Measurements from ENCODE around the gene CD180. TPM values are rescaled to one million over a fixed set of nuclear protein-coding genes. Genes with fewer than 3 reads are reported as not detected.

The CD180 gene
- total RNA-seq, 1 donor from 2014 or later: 0.04 TPM

DNA sequence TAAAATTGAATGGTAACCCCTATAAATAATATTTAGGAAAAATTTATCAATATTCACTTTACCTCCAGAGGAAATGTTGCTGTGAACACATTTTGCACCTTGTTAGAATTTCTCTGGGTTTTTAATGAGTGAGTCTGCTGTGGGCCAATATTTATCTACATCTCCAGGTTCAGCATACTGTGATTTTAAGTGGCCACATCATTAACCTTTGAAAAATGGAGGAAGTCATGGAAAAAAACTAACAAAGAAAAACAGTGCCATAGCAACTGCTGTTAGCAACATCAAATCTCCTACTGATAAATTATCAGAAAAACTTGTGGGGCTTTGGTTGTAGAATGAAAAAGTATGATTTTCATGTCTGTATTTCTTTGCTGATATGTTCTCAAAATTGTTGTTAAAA, 55.0 kb downstream of the CD180 start:
- DNase-seq (ENCODE audit: low read depth): no peak
- TF ChIP-seq, protein P1, sequence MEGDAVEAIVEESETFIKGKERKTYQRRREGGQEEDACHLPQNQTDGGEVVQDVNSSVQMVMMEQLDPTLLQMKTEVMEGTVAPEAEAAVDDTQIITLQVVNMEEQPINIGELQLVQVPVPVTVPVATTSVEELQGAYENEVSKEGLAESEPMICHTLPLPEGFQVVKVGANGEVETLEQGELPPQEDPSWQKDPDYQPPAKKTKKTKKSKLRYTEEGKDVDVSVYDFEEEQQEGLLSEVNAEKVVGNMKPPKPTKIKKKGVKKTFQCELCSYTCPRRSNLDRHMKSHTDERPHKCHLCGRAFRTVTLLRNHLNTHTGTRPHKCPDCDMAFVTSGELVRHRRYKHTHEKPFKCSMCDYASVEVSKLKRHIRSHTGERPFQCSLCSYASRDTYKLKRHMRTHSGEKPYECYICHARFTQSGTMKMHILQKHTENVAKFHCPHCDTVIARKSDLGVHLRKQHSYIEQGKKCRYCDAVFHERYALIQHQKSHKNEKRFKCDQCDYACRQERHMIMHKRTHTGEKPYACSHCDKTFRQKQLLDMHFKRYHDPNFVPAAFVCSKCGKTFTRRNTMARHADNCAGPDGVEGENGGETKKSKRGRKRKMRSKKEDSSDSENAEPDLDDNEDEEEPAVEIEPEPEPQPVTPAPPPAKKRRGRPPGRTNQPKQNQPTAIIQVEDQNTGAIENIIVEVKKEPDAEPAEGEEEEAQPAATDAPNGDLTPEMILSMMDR (IDR thresholded peaks at IDR 0.05; ENCODE audit: insufficient read depth, low read length, poor library complexity, severe bottlenecking): no peak
- H3K36me3 ChIP-seq (ENCODE audit: control insufficient read depth, insufficient read depth, low read length): no peaks in the 10 kb centered on the region

DNA sequence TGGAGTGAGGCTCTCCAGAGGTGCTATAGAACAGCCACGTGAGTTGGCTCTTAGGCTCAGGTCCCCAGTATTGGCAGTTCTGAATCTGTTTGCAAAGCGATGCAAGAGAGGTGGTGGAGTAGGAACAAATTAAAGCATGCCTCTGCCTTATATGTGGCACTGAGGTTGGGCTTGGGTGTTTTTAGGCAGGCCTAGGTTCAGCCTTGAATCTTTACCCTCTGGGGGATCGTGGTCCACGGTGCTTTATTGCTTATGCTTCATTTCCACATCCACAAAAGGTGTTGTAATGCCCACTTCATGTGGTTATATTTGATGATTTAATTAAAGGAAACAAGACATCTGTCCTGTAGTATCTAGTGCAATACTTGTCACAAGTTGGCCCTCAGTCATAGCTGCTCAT, 56.2 kb downstream of the CD180 start:
- TF ChIP-seq, protein P1 (IDR thresholded peaks at IDR 0.05; ENCODE audit: insufficient read depth, low read length, poor library complexity, severe bottlenecking): no peak
- Histone ChIP-seq H3K27me3 (ENCODE audit: control insufficient read depth, insufficient read depth, low read length) (no peaks in the 10 kb centered on the region), H3K4me3 (ENCODE audit: low read depth, low read length) (no peak overlapping the region), H3K36me3 (ENCODE audit: control insufficient read depth, insufficient read depth, low read length) (peaks cover 1% of the 10 kb centered on the region)
- DNase-seq (ENCODE audit: low read depth): no peak

More for the DNA sequence above, 55.0 kb downstream of the CD180 start:
- Histone ChIP-seq H3K27me3 (ENCODE audit: control insufficient read depth, insufficient read depth, low read length) (no peaks in the 10 kb centered on the region), H3K4me3 (ENCODE audit: low read depth, low read length) (no peak overlapping the region)

DNA sequence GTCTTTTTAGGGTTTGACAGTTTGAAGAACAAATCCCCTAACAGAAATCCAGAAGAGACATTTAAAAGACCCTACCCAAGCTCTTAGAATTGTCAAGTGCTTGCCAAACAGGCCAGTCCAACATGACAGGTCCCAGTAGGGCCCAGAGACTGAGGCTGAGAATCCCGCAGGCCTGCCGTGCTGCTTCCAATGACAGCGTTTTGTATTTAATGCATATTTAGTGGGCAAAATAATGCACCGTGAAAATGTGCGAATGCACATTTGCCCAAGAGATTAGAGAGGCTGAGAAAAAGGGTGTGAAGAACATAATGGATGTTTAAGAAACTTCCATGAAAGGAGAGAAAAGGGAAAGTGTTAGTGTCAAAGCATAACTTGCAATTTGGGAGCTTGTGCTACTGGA, 57.6 kb downstream of the CD180 start:
- TF ChIP-seq, protein P1 (IDR thresholded peaks at IDR 0.05; ENCODE audit: insufficient read depth, low read length, poor library complexity, severe bottlenecking): no peak
- DNase-seq (ENCODE audit: low read depth): no peak
- Histone ChIP-seq H3K27me3 (ENCODE audit: control insufficient read depth, insufficient read depth, low read length) (no peaks in the 10 kb centered on the region), H3K4me3 (ENCODE audit: low read depth, low read length) (no peak overlapping the region), H3K36me3 (ENCODE audit: control insufficient read depth, insufficient read depth, low read length) (peaks cover 1% of the 10 kb centered on the region)

DNA sequence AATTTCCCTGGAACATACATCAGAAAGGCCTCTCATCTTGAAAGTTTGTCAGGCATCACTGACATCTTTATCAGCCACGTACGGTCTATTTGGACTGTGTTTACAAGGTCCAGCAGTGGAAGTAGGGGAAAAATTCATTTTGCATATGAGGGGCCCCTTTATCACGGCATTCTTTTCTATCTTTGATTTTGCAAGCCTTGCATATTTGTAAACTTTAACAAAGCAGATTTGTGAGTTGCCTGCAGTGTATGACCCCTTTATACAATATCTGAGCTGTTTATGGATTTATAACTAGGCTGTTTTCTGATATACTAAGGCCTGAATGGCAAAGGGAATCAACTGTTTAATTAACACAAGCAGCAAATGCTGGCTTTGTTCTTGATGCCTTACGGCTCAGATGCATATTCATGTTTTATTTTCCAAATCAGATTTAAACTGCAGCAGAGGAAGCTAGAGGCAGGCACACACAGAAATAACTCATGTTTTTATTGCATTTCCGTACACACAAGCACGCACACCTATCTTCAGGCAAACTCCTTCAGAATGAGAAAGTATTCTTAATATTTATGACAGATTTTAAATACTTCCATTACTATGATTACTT, 61.1 kb downstream of the CD180 start:
- TF ChIP-seq, protein P1 (IDR thresholded peaks at IDR 0.05; ENCODE audit: insufficient read depth, low read length, poor library complexity, severe bottlenecking): no peak
- Histone ChIP-seq H3K36me3 (ENCODE audit: control insufficient read depth, insufficient read depth, low read length) (peaks cover 1% of the 10 kb centered on the region), H3K27me3 (ENCODE audit: control insufficient read depth, insufficient read depth, low read length) (no peaks in the 10 kb centered on the region), H3K4me3 (ENCODE audit: low read depth, low read length) (no peak overlapping the region)
- DNase-seq (ENCODE audit: low read depth): no peak

DNA sequence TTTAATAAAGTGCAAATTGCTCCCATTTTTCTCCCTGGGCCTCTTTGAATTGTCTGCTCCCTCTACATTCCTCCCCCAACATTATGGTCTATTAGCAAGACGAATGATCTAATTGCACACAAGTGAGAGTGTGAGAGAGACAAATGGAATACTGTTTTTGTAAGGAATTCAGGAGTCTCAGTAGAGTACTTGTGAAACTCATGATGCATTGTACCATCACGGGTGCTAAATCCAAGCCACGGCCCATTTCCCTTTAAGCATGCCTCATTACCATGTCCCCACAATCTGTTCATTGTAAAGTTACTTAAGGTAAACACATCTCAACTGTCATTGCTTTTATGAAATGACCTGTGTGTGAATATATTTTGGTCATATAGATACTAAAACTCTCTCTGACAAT, 62.8 kb downstream of the CD180 start:
- TF ChIP-seq, protein P1 (IDR thresholded peaks at IDR 0.05; ENCODE audit: insufficient read depth, low read length, poor library complexity, severe bottlenecking): no peak
- Histone ChIP-seq H3K36me3 (ENCODE audit: control insufficient read depth, insufficient read depth, low read length) (peaks cover 1% of the 10 kb centered on the region), H3K4me3 (ENCODE audit: low read depth, low read length) (no peak overlapping the region), H3K27me3 (ENCODE audit: control insufficient read depth, insufficient read depth, low read length) (no peaks in the 10 kb centered on the region)
- DNase-seq (ENCODE audit: low read depth): no peak

DNA sequence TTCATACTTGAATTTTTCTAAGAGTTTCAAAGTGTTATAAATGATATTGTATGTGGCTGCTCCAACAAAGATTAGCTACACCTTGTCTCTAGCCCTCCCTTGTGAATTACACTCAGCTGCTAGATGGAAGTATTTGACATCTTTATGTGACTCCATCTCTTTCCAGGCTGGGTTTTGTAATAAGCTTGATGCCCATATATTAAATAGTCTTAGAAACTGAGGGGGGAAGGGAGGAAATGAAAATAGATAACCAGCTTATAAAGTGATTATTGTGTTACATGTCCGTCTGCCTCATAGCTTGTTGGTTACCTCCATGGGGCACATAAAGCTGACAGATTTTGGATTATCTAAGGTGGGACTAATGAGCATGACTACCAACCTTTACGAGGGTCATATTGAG, 63.4 kb downstream of the CD180 start:
- DNase-seq (ENCODE audit: low read depth): no peak
- no peak overlapping the region for H3K4me3 ChIP-seq (ENCODE audit: low read depth, low read length)
- H3K36me3 ChIP-seq (ENCODE audit: control insufficient read depth, insufficient read depth, low read length): peaks cover 1% of the 10 kb centered on the region
- TF ChIP-seq, protein P1 (IDR thresholded peaks at IDR 0.05; ENCODE audit: insufficient read depth, low read length, poor library complexity, severe bottlenecking): no peak
- H3K27me3 ChIP-seq (ENCODE audit: control insufficient read depth, insufficient read depth, low read length): no peaks in the 10 kb centered on the region

Data from kidney epithelial cell (primary cell).